Adipocyte (in vitro differentiated cells): ENCODE measurements around the gene MIPOL1.
"Not testable (repeated sequence)": the region's sequence is repeated elsewhere in the genome, so short reads cannot be mapped to it uniquely, and the experiment has no call there.

Experiments used
- DNase-seq: peaks from one replicate; pipeline ENCODE4 v3.0.0-alpha.2; 2015; ENCODE audit warnings: low read depth
- H3K27me3 ChIP-seq: replicated peaks from 2 replicates; pipeline ENCODE4 v1.7.0; 2013; ENCODE audit warnings: mild to moderate bottlenecking, low read length, moderate library complexity; ENCODE audit not compliant: control insufficient read depth, insufficient read depth
- H3K36me3 ChIP-seq: 2 replicates; pipeline ENCODE4 v1.7.0; 2013; ENCODE audit warnings: low read length, mild to moderate bottlenecking, moderate library complexity; ENCODE audit not compliant: control insufficient read depth, insufficient read depth, severe bottlenecking
- H3K4me1 ChIP-seq: 2 replicates; pipeline ENCODE4 v1.7.0; 2013; ENCODE audit warnings: mild to moderate bottlenecking, low read length, moderate library complexity; ENCODE audit not compliant: control insufficient read depth, insufficient read depth
- H3K4me3 ChIP-seq: 2 replicates; pipeline ENCODE4 v1.7.0; 2013; ENCODE audit warnings: mild to moderate bottlenecking, low read length, moderate library complexity
- H3K9ac ChIP-seq: 2 replicates; pipeline ENCODE4 v1.7.0; 2013; ENCODE audit warnings: mild to moderate bottlenecking, low read length, moderate library complexity
- H3K9me3 ChIP-seq: 2 replicates; pipeline ENCODE4 v1.7.0; 2013; ENCODE audit warnings: mild to moderate bottlenecking, low read length, moderate library complexity; ENCODE audit not compliant: control insufficient read depth

MIPOL1 gene

GRCh38 chr14:37268788-37269187, 71.1 kb downstream of the MIPOL1 start:
- peaks cover 3% of the 10 kb centered on the region for H3K36me3 ChIP-seq
- no peak overlapping the region for H3K4me3 ChIP-seq
- H3K27me3 ChIP-seq: no peaks in the 10 kb centered on the region
- no peak for DNase-seq
- no peaks in the 10 kb centered on the region for H3K4me1 ChIP-seq
- no peaks in the 10 kb centered on the region for H3K9me3 ChIP-seq
- H3K9ac ChIP-seq: no peak overlapping the region

DNA sequence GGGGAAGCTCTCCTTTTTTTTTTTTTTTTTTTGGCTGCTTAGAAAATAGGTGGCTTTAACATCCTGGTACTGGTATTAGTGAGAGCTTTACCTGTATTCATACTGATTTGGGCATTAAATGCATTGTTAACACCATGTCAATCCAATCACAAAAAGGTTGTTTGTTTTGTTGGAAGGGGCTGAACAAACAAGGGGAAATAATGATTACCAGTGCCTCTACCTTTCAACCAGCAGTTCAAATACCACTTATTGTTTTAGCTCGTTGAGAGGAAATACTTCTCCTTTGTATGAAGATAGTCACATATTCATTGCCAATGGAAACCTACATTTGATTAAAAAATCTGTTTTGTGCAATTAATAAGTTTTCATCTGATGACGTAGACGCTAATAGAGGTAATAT, 72.9 kb downstream of the MIPOL1 start:
- no peaks in the 10 kb centered on the region for H3K27me3 ChIP-seq
- H3K9ac ChIP-seq: no peak overlapping the region
- no peaks in the 10 kb centered on the region for H3K4me1 ChIP-seq
- peaks cover 3% of the 10 kb centered on the region for H3K36me3 ChIP-seq
- DNase-seq: no peak
- H3K9me3 ChIP-seq: no peaks in the 10 kb centered on the region
- H3K4me3 ChIP-seq: no peak overlapping the region

- peaks cover 3% of the 10 kb centered on the region for H3K36me3 ChIP-seq
- no peaks in the 10 kb centered on the region for H3K27me3 ChIP-seq
- no peak for DNase-seq
- H3K4me1 ChIP-seq: no peaks in the 10 kb centered on the region
- no peak overlapping the region for H3K9ac ChIP-seq
- no peak overlapping the region for H3K4me3 ChIP-seq
- no peaks in the 10 kb centered on the region for H3K9me3 ChIP-seq
These were observed 74.8 kb downstream of the MIPOL1 start for GRCh38 chr14:37272569-37272968.

DNA sequence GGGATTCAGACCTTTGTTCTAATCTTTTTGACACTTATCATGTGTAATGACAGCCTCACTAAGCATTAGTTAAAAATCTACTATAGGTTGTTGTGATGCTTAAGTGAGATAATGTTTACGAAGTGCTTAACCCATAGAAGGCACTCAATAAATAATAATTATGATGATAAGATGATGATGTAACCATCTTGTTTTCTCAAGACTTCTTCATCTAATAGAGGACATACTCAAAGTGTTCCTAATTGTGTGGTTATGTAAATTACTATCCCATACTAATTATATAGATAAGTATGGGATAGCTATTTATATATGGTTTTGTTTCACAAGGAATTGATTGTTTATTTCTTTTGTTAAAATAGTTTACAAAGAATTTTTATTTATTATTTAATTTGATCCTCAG, 76.9 kb downstream of the MIPOL1 start:
- Histone ChIP-seq H3K9ac (no peak overlapping the region), H3K27me3 (no peaks in the 10 kb centered on the region), H3K4me1 (no peaks in the 10 kb centered on the region), H3K36me3 (no peaks in the 10 kb centered on the region), H3K4me3 (no peak overlapping the region), H3K9me3 (no peaks in the 10 kb centered on the region)
- no peak for DNase-seq

DNA sequence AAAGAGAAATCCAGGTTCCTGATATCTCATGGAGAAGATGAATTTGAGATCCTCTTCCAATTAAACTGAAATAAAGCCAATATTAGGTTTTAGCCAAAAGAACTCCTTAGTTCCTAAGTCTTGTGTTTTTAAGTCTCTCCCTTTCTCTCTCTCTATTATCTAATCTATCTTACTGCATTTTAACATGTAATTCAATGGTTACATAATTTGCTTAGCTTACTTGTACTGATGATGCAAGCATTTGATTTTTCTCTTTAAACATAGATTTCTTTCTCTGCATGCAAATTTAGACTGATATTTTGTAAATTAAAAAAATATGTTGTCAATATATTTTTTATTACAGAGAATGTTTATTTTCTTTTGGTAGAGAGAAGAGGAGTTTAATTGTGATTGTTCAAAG, 78.2 kb downstream of the MIPOL1 start:
- DNase-seq: no peak
- H3K9ac ChIP-seq: no peak overlapping the region
- H3K4me3 ChIP-seq: no peak overlapping the region
- no peaks in the 10 kb centered on the region for H3K9me3 ChIP-seq
- no peaks in the 10 kb centered on the region for H3K4me1 ChIP-seq
- H3K36me3 ChIP-seq: no peaks in the 10 kb centered on the region
- H3K27me3 ChIP-seq: no peaks in the 10 kb centered on the region

GRCh38 chr14:37278636-37279538, 81.2 kb downstream of the MIPOL1 start:
- no peaks in the 10 kb centered on the region for H3K9me3 ChIP-seq
- DNase-seq: no peak
- H3K27me3 ChIP-seq: no peaks in the 10 kb centered on the region
- no peaks in the 10 kb centered on the region for H3K36me3 ChIP-seq
- H3K4me1 ChIP-seq: no peaks in the 10 kb centered on the region
- no peak overlapping the region for H3K4me3 ChIP-seq
- H3K9ac ChIP-seq: no peak overlapping the region

DNA sequence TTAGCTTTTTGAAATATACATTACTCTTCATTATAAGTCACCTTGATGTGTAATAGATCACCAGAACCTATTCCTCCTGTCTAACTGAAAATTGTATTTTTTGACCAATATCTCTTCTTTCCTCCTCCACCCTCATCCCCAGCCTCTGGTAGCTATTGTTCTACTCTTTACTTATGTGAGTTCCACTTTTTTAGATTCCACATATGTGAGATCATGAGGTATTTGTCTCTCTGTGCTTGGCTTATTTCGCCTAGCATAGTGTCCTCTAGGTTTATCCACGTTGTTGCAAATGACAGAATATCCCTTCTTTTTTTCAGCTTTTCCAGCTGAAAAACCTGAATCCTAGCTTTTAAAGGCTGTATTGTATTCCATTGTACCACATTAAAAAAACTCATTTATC, 82.1 kb downstream of the MIPOL1 start:
- Histone ChIP-seq H3K4me3 (no peak overlapping the region), H3K9me3 (no peaks in the 10 kb centered on the region), H3K4me1 (no peaks in the 10 kb centered on the region), H3K27me3 (no peaks in the 10 kb centered on the region), H3K36me3 (no peaks in the 10 kb centered on the region), H3K9ac (no peak overlapping the region)
- DNase-seq: no peak

DNA sequence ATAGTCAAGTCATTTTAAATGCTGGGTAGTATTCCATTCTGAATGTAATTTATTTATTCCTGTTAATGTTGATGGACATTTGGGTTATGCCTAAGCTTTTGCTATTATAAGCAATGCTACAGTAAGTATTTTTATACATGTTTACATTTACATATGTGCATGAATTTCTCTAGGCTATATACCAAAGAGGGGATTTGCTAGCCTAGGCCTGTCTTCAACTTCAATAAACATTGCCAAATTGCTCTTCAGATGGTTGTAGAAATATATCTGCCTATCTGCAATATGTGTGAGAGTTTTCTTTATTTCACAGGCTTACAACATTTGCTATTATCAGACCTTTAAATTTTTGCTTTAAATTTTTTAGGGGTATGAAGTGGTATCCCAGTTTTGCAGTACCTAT, 87.0 kb downstream of the MIPOL1 start:
- Histone ChIP-seq H3K27me3 (no peaks in the 10 kb centered on the region), H3K9me3 (no peaks in the 10 kb centered on the region)
- no peak for DNase-seq

DNA sequence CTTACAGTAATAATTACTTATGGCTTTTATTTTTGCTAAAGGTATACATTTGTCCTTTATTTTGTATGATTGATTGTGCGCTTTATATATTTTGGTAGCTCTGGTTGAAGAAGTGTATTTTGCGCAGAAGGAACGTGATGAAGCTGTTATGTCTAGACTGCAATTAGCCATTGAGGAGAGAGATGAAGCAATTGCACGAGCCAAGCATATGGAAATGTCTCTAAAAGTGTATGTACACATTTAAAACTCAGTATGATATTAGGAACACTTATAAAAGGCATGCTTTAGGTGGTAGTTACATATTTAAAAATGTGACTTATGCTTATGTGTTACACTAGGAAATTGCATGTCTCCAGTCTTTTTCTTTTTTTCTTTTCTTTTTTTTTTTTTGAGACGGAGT, 87.5 kb downstream of the MIPOL1 start:
- no peak for DNase-seq
- Histone ChIP-seq H3K9me3 (no peaks in the 10 kb centered on the region), H3K36me3 (peaks cover 4% of the 10 kb centered on the region), H3K9ac (no peak overlapping the region), H3K4me3 (no peak overlapping the region), H3K4me1 (no peaks in the 10 kb centered on the region), H3K27me3 (no peaks in the 10 kb centered on the region)

More for the DNA sequence above, 87.0 kb downstream of the MIPOL1 start:
- Histone ChIP-seq H3K9ac (no peak overlapping the region), H3K4me3 (no peak overlapping the region), H3K36me3 (peaks cover 2% of the 10 kb centered on the region), H3K4me1 (no peaks in the 10 kb centered on the region)

DNA sequence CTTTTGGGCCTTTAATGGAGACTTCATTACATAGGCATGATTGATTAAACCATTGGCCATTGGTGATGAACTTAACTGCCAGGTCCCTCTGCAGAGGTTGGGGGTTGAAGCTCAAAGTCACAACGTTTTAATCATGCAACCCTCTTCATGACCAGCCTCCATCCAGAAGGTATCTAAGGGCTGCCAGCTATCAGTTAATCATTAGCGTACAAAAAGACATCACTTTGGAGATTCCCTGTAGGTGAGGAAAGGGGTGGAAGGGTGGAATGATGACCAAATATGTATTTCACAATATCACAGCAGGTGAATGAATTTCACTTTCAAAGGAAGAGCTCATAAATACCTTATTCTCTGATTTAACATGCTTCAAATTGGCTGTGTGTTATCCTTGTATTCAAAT, 92.0 kb downstream of the MIPOL1 start:
- no peak for DNase-seq
- no peaks in the 10 kb centered on the region for H3K27me3 ChIP-seq
- peaks cover 6% of the 10 kb centered on the region for H3K36me3 ChIP-seq
- no peaks in the 10 kb centered on the region for H3K9me3 ChIP-seq
- H3K4me1 ChIP-seq: no peaks in the 10 kb centered on the region
- no peak overlapping the region for H3K4me3 ChIP-seq
- H3K9ac ChIP-seq: no peak overlapping the region

DNA sequence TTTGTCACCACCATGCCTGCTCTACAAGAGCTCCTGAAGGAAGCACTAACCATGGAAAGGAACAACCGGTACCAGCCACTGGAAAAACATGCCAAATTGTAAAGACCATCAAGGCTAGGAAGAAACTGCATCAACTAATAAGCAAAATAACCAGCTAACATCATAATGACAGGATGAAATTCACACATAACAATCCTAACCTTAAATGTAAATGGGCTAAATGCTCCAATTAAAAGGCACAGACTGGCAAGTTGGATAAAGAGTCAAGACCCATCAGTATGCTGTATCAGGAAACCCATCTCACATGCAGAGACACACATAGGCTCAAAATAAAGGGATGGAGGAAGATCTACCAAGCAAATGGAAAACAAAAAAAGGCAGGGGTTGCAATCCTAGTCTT, 97.5 kb downstream of the MIPOL1 start:
- not testable (repeated sequence) for H3K9me3 ChIP-seq, DNase-seq, H3K4me1 ChIP-seq, H3K27me3 ChIP-seq, H3K4me3 ChIP-seq, H3K9ac ChIP-seq, H3K36me3 ChIP-seq

- H3K9ac ChIP-seq: no peak overlapping the region
- H3K36me3 ChIP-seq: no peaks in the 10 kb centered on the region
- H3K4me1 ChIP-seq: no peaks in the 10 kb centered on the region
- H3K9me3 ChIP-seq: no peaks in the 10 kb centered on the region
- DNase-seq: no peak
- no peaks in the 10 kb centered on the region for H3K27me3 ChIP-seq
- no peak overlapping the region for H3K4me3 ChIP-seq
These were observed 113.5 kb downstream of the MIPOL1 start for GRCh38 chr14:37311252-37311651.
